Liver (tissue), 9 donors: ENCODE data around the gene SGK2. TPM values are rescaled to one million over a fixed set of nuclear protein-coding genes. Genes with fewer than 3 reads are reported as not detected.

Experiments used
- DNase-seq: peaks from one replicate; pipeline ENCODE4 v3.0.0-alpha.2; 2017; ENCODE audit warnings: low spot score
- H3K27ac ChIP-seq, 2 donors: one replicate each; pipeline ENCODE4 v1.7.0; 2013; ENCODE audit warnings: inconsistent platforms in 2 of 2, low read length in 2 of 2, control low read depth in 1 of 2, low read depth in 1 of 2, mild to moderate bottlenecking in 1 of 2
- H3K27me3 ChIP-seq, 4 donors: one replicate each; pipeline versions ENCODE4 v1.6.1 to v1.7.0; 2013; ENCODE audit warnings: low read length in 3 of 4, inconsistent platforms in 1 of 4, mild to moderate bottlenecking in 1 of 4, moderate library complexity in 1 of 4; ENCODE audit not compliant: control insufficient read depth in 4 of 4, insufficient read depth in 4 of 4
- H3K36me3 ChIP-seq, 4 donors: one replicate each; pipeline versions ENCODE4 v1.6.1 to v1.7.0; 2013; ENCODE audit warnings: low read length in 3 of 4, mild to moderate bottlenecking in 3 of 4, low read depth in 1 of 4, moderate library complexity in 1 of 4; ENCODE audit not compliant: control insufficient read depth in 4 of 4, insufficient read depth in 3 of 4
- H3K4me1 ChIP-seq, 4 donors: one replicate each; pipeline versions ENCODE4 v1.6.1 to v1.7.0; 2013; ENCODE audit warnings: low read length in 3 of 4, mild to moderate bottlenecking in 3 of 4, moderate library complexity in 1 of 4; ENCODE audit not compliant: control insufficient read depth in 4 of 4, insufficient read depth in 4 of 4
- H3K4me3 ChIP-seq, 3 donors: one replicate each; pipeline versions ENCODE4 v1.6.1 to v1.7.0; 2013; ENCODE audit warnings: low read length in 3 of 3, control low read depth in 1 of 3, low read depth in 1 of 3, mild to moderate bottlenecking in 1 of 3
- H3K9ac ChIP-seq, 2 donors: one replicate each; pipeline ENCODE4 v1.7.0; 2013; ENCODE audit warnings: low read length in 2 of 2, mild to moderate bottlenecking in 2 of 2, moderate library complexity in 2 of 2, control low read depth in 1 of 2, low read depth in 1 of 2
- H3K9me3 ChIP-seq, 4 donors: one replicate each; pipeline versions ENCODE4 v1.6.1 to v1.7.0; 2013; ENCODE audit warnings: low read length in 3 of 4; ENCODE audit not compliant: control insufficient read depth in 4 of 4
- EGR1 ChIP-seq, 2 donors: IDR thresholded peaks; 2 replicates each; pipeline ENCODE4 v1.6.1; 2016 to 2018; ENCODE audit warnings: antibody characterized with exemption in 2 of 2, low read depth in 2 of 2
- FOXA1 ChIP-seq: IDR thresholded peaks from 2 replicates; pipeline ENCODE4 v1.6.1; 2016; ENCODE audit warnings: antibody characterized with exemption
- FOXA2 ChIP-seq: IDR thresholded peaks from 2 replicates; pipeline ENCODE4 v1.6.1; 2016; ENCODE audit warnings: antibody characterized with exemption
- GABPA ChIP-seq, 2 donors: IDR thresholded peaks in 1 of 2; conservative IDR thresholded peaks in 1 of 2; 2 replicates each; pipeline ENCODE4 v1.6.1; 2016; ENCODE audit warnings: antibody characterized with exemption in 2 of 2, mild to moderate bottlenecking in 1 of 2, moderate library complexity in 1 of 2
- HNF4A ChIP-seq, 2 donors: conservative IDR thresholded peaks; 2 replicates each; pipeline ENCODE4 v1.6.1; 2016; ENCODE audit warnings: antibody characterized with exemption in 2 of 2, mild to moderate bottlenecking in 2 of 2
- HNF4G ChIP-seq: IDR thresholded peaks from 2 replicates; pipeline ENCODE4 v1.6.1; 2016; ENCODE audit warnings: antibody characterized with exemption
- JUND ChIP-seq, 2 donors: IDR thresholded peaks; 2 replicates each; pipeline ENCODE4 v1.6.1; 2016; ENCODE audit warnings: antibody characterized with exemption in 2 of 2
- MAX ChIP-seq: IDR thresholded peaks from 2 replicates; pipeline ENCODE4 v1.6.1; 2016; ENCODE audit warnings: antibody characterized with exemption
- NR2F2 ChIP-seq: IDR thresholded peaks from 2 replicates; pipeline ENCODE4 v1.6.1; 2016; ENCODE audit warnings: antibody characterized with exemption
- RAD21 ChIP-seq, 2 donors: IDR thresholded peaks; 2 replicates each; pipeline ENCODE4 v1.6.1; 2016; ENCODE audit warnings: antibody characterized with exemption in 2 of 2, mild to moderate bottlenecking in 2 of 2
- RXRA ChIP-seq, 2 donors: IDR thresholded peaks; 2 replicates each; pipeline ENCODE4 v1.6.1; 2017 to 2018; ENCODE audit warnings: antibody characterized with exemption in 2 of 2, mild to moderate bottlenecking in 1 of 2
- SP1 ChIP-seq: IDR thresholded peaks from 2 replicates; pipeline ENCODE4 v1.6.1; 2018; ENCODE audit warnings: antibody characterized with exemption, mild to moderate bottlenecking
- TAF1 ChIP-seq: conservative IDR thresholded peaks from 2 replicates; pipeline ENCODE4 v1.6.1; 2016; ENCODE audit warnings: antibody characterized with exemption, mild to moderate bottlenecking
- YY1 ChIP-seq: IDR thresholded peaks from 2 replicates; pipeline ENCODE4 v1.6.1; 2016; ENCODE audit warnings: antibody characterized with exemption, mild to moderate bottlenecking
- ZBTB33 ChIP-seq: IDR thresholded peaks from 2 replicates; pipeline ENCODE4 v1.6.1; 2016; ENCODE audit warnings: antibody characterized with exemption
- WGBS: extraction: QIAGEN DNeasy Blood & Tissue Kit; methylation state at CpG from one replicate; pipeline ENCODE4 v1.1.7; 2013; 5-methylcytosine and 5-hydroxymethylcytosine counted together
- polyA plus RNA-seq, 2 donors: library from polyadenylated mRNA; stranded (reverse) in 1 of 2; unstranded in 1 of 2; fragments of 200-250 nt in 1 of 2; fragments of >200 nt in 1 of 2; fragmentation: Nextera tagmentation in 1 of 2; extraction: Ambion mirVana in 1 of 2; gene quantifications; one replicate each; pipeline versions ENCODE4 v1.2.1 to v1.2.3, GENCODE V29; 2013 to 2015
- total RNA-seq, 2 donors: library from RNA; depleted of rRNA; stranded (reverse); fragments of >200 nt; gene quantifications; one replicate each; pipeline ENCODE4 v1.2.3, GENCODE V29; 2014
- TF ChIP-seq, protein P1 (sequence below): IDR thresholded peaks from 2 replicates; pipeline ENCODE4 v1.6.1; 2016; ENCODE audit warnings: antibody characterized with exemption, mild to moderate bottlenecking
- TF ChIP-seq, protein P2 (sequence below): IDR thresholded peaks from 2 replicates; pipeline ENCODE4 v1.6.1; 2016; ENCODE audit warnings: antibody characterized with exemption
- TF ChIP-seq, protein P3 (sequence below): fragments of 150-350 bp; IDR thresholded peaks from 2 replicates; pipeline ENCODE4 v1.5.1; 2017; ENCODE audit warnings: improper control_type of control experiment, low read depth, low read length; ENCODE audit not compliant: missing input control
- donor health status: healthy.
- donor health status: healthy.
- donor health status: healthy.
- donor health status: healthy.
- donor health status: healthy.

The SGK2 gene
- total RNA-seq (100 to 1,000 TPM in 1 of 2 donors, 10 to 100 TPM in 1; 33.8 to 253 TPM), polyA plus RNA-seq (10 to 100 TPM; 22.9 to 86.8 TPM)

GRCh38 chr20:43558412-43559146 is at the start of gene SGK2:
Gene SGK2, plus strand, starts transcription at chr20:43559027. Its CDS starts 7,469 bp downstream, at chr20:43566496.
- Histone ChIP-seq H3K27ac (peak within 1 kb of the TSS; percentile 62 to 87), H3K4me1 (peaks cover 7 to 45% (median 28%) of the 10 kb centered on the region in 4 donors), H3K9ac (peak within 1 kb of the TSS; percentile 31 to 67), H3K9me3 (no peaks in the 10 kb centered on the region), H3K27me3 (no peaks in the 10 kb centered on the region), H3K36me3 (peaks cover 0 to 5% (median 0%) of the 10 kb centered on the region in 4 donors), H3K4me3 (peak within 1 kb of the TSS; percentile 66 to 87 (median 86))
- 25% methylated on average over 12 of the region's 12 CpGs for WGBS
- peak; percentile 60 for DNase-seq
- no peak for TF ChIP-seq NR2F2
- TF ChIP-seq, protein P1, sequence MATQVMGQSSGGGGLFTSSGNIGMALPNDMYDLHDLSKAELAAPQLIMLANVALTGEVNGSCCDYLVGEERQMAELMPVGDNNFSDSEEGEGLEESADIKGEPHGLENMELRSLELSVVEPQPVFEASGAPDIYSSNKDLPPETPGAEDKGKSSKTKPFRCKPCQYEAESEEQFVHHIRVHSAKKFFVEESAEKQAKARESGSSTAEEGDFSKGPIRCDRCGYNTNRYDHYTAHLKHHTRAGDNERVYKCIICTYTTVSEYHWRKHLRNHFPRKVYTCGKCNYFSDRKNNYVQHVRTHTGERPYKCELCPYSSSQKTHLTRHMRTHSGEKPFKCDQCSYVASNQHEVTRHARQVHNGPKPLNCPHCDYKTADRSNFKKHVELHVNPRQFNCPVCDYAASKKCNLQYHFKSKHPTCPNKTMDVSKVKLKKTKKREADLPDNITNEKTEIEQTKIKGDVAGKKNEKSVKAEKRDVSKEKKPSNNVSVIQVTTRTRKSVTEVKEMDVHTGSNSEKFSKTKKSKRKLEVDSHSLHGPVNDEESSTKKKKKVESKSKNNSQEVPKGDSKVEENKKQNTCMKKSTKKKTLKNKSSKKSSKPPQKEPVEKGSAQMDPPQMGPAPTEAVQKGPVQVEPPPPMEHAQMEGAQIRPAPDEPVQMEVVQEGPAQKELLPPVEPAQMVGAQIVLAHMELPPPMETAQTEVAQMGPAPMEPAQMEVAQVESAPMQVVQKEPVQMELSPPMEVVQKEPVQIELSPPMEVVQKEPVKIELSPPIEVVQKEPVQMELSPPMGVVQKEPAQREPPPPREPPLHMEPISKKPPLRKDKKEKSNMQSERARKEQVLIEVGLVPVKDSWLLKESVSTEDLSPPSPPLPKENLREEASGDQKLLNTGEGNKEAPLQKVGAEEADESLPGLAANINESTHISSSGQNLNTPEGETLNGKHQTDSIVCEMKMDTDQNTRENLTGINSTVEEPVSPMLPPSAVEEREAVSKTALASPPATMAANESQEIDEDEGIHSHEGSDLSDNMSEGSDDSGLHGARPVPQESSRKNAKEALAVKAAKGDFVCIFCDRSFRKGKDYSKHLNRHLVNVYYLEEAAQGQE = peak; percentile 73
- TF ChIP-seq RXRA (IDR thresholded peaks at IDR 0.05) = peak; percentile 86 to 91
- TF ChIP-seq JUND (IDR thresholded peaks at IDR 0.05) = peak; percentile 17 to 51
- TF ChIP-seq FOXA2 = no peak
- TF ChIP-seq ZBTB33 = no peak
- TF ChIP-seq RAD21 (IDR thresholded peaks at IDR 0.05) = peak in 1 of 2 donors; percentile 33
- no peak for TF ChIP-seq FOXA1
- TF ChIP-seq TAF1 = peak; percentile 97
- peak; percentile 85 for TF ChIP-seq SP1
- TF ChIP-seq GABPA (IDR thresholded peaks at IDR 0.05 in 1 of 2, conservative IDR thresholded peaks at IDR 0.05 in 1 of 2) = no peak
- no peak for TF ChIP-seq EGR1 (IDR thresholded peaks at IDR 0.05; ENCODE audit: low read depth in 2 of 2)
- TF ChIP-seq, protein P2, sequence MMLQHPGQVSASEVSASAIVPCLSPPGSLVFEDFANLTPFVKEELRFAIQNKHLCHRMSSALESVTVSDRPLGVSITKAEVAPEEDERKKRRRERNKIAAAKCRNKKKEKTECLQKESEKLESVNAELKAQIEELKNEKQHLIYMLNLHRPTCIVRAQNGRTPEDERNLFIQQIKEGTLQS = peak; percentile 31
- peak; percentile 18 for TF ChIP-seq HNF4G
- TF ChIP-seq MAX = peak; percentile 53
- peak; percentile 55 to 76 for TF ChIP-seq HNF4A (conservative IDR thresholded peaks at IDR 0.05)
- TF ChIP-seq, protein P3, sequence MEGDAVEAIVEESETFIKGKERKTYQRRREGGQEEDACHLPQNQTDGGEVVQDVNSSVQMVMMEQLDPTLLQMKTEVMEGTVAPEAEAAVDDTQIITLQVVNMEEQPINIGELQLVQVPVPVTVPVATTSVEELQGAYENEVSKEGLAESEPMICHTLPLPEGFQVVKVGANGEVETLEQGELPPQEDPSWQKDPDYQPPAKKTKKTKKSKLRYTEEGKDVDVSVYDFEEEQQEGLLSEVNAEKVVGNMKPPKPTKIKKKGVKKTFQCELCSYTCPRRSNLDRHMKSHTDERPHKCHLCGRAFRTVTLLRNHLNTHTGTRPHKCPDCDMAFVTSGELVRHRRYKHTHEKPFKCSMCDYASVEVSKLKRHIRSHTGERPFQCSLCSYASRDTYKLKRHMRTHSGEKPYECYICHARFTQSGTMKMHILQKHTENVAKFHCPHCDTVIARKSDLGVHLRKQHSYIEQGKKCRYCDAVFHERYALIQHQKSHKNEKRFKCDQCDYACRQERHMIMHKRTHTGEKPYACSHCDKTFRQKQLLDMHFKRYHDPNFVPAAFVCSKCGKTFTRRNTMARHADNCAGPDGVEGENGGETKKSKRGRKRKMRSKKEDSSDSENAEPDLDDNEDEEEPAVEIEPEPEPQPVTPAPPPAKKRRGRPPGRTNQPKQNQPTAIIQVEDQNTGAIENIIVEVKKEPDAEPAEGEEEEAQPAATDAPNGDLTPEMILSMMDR = no peak
- TF ChIP-seq YY1 = peak; percentile 35
